GM23338 (cell line): ENCODE data around the gene C7orf25.

ENCODE experiments used
- CREB1 ChIP-seq: fragments of 250-450 bp; sonication (Bioruptor Pico); IDR thresholded peaks from 2 replicates; pipeline ENCODE4 v1.5.0; 2020; ENCODE audit warnings: low read depth, mild to moderate bottlenecking, moderate library complexity
- EZH2 ChIP-seq: fragments of 200-600 bp; sonication (generic); IDR thresholded peaks from one replicate; pipeline ENCODE4 v1.8.0; 2017; ENCODE audit warnings: antibody characterized with exemption, mild to moderate bottlenecking, low read depth; ENCODE audit not compliant: unreplicated experiment
- EZH2phosphoT487 ChIP-seq: fragments of 200-600 bp; sonication (generic); IDR thresholded peaks from one replicate; pipeline ENCODE4 v1.8.1; 2018; ENCODE audit warnings: antibody characterized with exemption; ENCODE audit not compliant: unreplicated experiment
- JUNB ChIP-seq: IDR thresholded peaks from one replicate; pipeline ENCODE4 v1.6.1; 2016; ENCODE audit warnings: antibody characterized with exemption; ENCODE audit not compliant: unreplicated experiment
- POLR2AphosphoS5 ChIP-seq: IDR thresholded peaks from 2 replicates; pipeline ENCODE4 v1.6.1; 2016; ENCODE audit warnings: antibody characterized with exemption, low read depth
- STAT1 ChIP-seq: IDR thresholded peaks from one replicate; pipeline ENCODE4 v1.6.1; 2016; ENCODE audit warnings: antibody characterized with exemption; ENCODE audit not compliant: unreplicated experiment
- ZNF114 ChIP-seq: fragments of 250-450 bp; sonication (Bioruptor Pico); IDR thresholded peaks from 2 replicates; pipeline ENCODE4 v1.5.0; 2020; ENCODE audit warnings: mild to moderate bottlenecking, moderate library complexity
- ZNF331 ChIP-seq: fragments of 250-450 bp; sonication (Bioruptor Pico); IDR thresholded peaks from 2 replicates; pipeline ENCODE4 v1.5.0; 2020; ENCODE audit warnings: low read depth, mild to moderate bottlenecking, moderate library complexity
- TF ChIP-seq, protein P1 (sequence below): IDR thresholded peaks from one replicate; pipeline ENCODE4 v1.6.1; 2018; ENCODE audit warnings: antibody characterized with exemption; ENCODE audit not compliant: unreplicated experiment
- TF ChIP-seq, protein P2 (sequence below), 2 experiments: fragments of 200-600 bp in 1 of 2; sonication (generic) in 1 of 2; conservative IDR thresholded peaks; 2 replicates each; pipeline versions ENCODE4 v1.5.1 to v1.6.1; 2016 to 2017; ENCODE audit warnings: antibody characterized with exemption in 2 of 2, low read depth in 2 of 2, mild to moderate bottlenecking in 2 of 2, moderate library complexity in 1 of 2
- TF ChIP-seq, protein P3 (sequence below): IDR thresholded peaks from 2 replicates; pipeline ENCODE4 v1.6.1; 2016; ENCODE audit warnings: antibody characterized with exemption
- TF ChIP-seq, protein P4 (sequence below): fragments of 250-450 bp; sonication (Bioruptor Pico); IDR thresholded peaks from 2 replicates; pipeline ENCODE4 v1.5.0; 2020; ENCODE audit warnings: mild to moderate bottlenecking, moderate library complexity

DNA sequence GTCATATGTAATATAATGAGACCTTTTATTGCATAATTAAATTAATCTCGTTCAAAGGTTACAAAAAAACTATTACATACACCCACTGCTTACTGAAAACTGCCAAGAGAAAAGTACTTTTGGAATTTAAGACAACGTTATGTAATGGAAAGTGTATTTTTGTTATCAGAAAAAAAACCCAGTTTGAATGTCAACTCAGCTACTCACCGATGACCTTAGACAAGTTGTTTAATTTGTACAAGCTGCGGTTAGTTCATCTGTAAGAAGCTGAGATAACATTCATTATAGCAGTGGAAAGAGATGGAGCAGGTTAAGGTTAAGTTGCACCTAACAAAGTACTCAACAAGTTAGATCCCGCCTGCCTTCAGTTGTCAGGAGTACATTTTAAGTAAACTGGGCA is 19.0 kb upstream of the C7orf25 start:
- TF ChIP-seq EZH2 (no peak), JUNB (no peak), POLR2AphosphoS5 (no peak), CREB1 (no peak), EZH2phosphoT487 (no peak), ZNF331 (CRISPR knock-in tag) (no peak), STAT1 (no peak), ZNF114 (no peak)
- TF ChIP-seq, protein P1, sequence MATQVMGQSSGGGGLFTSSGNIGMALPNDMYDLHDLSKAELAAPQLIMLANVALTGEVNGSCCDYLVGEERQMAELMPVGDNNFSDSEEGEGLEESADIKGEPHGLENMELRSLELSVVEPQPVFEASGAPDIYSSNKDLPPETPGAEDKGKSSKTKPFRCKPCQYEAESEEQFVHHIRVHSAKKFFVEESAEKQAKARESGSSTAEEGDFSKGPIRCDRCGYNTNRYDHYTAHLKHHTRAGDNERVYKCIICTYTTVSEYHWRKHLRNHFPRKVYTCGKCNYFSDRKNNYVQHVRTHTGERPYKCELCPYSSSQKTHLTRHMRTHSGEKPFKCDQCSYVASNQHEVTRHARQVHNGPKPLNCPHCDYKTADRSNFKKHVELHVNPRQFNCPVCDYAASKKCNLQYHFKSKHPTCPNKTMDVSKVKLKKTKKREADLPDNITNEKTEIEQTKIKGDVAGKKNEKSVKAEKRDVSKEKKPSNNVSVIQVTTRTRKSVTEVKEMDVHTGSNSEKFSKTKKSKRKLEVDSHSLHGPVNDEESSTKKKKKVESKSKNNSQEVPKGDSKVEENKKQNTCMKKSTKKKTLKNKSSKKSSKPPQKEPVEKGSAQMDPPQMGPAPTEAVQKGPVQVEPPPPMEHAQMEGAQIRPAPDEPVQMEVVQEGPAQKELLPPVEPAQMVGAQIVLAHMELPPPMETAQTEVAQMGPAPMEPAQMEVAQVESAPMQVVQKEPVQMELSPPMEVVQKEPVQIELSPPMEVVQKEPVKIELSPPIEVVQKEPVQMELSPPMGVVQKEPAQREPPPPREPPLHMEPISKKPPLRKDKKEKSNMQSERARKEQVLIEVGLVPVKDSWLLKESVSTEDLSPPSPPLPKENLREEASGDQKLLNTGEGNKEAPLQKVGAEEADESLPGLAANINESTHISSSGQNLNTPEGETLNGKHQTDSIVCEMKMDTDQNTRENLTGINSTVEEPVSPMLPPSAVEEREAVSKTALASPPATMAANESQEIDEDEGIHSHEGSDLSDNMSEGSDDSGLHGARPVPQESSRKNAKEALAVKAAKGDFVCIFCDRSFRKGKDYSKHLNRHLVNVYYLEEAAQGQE = no peak
- TF ChIP-seq, protein P2, sequence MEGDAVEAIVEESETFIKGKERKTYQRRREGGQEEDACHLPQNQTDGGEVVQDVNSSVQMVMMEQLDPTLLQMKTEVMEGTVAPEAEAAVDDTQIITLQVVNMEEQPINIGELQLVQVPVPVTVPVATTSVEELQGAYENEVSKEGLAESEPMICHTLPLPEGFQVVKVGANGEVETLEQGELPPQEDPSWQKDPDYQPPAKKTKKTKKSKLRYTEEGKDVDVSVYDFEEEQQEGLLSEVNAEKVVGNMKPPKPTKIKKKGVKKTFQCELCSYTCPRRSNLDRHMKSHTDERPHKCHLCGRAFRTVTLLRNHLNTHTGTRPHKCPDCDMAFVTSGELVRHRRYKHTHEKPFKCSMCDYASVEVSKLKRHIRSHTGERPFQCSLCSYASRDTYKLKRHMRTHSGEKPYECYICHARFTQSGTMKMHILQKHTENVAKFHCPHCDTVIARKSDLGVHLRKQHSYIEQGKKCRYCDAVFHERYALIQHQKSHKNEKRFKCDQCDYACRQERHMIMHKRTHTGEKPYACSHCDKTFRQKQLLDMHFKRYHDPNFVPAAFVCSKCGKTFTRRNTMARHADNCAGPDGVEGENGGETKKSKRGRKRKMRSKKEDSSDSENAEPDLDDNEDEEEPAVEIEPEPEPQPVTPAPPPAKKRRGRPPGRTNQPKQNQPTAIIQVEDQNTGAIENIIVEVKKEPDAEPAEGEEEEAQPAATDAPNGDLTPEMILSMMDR (conservative IDR thresholded peaks at IDR 0.05; ENCODE audit: low read depth in 2 of 2) = no peak
- TF ChIP-seq, protein P3, sequence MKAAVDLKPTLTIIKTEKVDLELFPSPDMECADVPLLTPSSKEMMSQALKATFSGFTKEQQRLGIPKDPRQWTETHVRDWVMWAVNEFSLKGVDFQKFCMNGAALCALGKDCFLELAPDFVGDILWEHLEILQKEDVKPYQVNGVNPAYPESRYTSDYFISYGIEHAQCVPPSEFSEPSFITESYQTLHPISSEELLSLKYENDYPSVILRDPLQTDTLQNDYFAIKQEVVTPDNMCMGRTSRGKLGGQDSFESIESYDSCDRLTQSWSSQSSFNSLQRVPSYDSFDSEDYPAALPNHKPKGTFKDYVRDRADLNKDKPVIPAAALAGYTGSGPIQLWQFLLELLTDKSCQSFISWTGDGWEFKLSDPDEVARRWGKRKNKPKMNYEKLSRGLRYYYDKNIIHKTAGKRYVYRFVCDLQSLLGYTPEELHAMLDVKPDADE = no peak
- TF ChIP-seq, protein P4, sequence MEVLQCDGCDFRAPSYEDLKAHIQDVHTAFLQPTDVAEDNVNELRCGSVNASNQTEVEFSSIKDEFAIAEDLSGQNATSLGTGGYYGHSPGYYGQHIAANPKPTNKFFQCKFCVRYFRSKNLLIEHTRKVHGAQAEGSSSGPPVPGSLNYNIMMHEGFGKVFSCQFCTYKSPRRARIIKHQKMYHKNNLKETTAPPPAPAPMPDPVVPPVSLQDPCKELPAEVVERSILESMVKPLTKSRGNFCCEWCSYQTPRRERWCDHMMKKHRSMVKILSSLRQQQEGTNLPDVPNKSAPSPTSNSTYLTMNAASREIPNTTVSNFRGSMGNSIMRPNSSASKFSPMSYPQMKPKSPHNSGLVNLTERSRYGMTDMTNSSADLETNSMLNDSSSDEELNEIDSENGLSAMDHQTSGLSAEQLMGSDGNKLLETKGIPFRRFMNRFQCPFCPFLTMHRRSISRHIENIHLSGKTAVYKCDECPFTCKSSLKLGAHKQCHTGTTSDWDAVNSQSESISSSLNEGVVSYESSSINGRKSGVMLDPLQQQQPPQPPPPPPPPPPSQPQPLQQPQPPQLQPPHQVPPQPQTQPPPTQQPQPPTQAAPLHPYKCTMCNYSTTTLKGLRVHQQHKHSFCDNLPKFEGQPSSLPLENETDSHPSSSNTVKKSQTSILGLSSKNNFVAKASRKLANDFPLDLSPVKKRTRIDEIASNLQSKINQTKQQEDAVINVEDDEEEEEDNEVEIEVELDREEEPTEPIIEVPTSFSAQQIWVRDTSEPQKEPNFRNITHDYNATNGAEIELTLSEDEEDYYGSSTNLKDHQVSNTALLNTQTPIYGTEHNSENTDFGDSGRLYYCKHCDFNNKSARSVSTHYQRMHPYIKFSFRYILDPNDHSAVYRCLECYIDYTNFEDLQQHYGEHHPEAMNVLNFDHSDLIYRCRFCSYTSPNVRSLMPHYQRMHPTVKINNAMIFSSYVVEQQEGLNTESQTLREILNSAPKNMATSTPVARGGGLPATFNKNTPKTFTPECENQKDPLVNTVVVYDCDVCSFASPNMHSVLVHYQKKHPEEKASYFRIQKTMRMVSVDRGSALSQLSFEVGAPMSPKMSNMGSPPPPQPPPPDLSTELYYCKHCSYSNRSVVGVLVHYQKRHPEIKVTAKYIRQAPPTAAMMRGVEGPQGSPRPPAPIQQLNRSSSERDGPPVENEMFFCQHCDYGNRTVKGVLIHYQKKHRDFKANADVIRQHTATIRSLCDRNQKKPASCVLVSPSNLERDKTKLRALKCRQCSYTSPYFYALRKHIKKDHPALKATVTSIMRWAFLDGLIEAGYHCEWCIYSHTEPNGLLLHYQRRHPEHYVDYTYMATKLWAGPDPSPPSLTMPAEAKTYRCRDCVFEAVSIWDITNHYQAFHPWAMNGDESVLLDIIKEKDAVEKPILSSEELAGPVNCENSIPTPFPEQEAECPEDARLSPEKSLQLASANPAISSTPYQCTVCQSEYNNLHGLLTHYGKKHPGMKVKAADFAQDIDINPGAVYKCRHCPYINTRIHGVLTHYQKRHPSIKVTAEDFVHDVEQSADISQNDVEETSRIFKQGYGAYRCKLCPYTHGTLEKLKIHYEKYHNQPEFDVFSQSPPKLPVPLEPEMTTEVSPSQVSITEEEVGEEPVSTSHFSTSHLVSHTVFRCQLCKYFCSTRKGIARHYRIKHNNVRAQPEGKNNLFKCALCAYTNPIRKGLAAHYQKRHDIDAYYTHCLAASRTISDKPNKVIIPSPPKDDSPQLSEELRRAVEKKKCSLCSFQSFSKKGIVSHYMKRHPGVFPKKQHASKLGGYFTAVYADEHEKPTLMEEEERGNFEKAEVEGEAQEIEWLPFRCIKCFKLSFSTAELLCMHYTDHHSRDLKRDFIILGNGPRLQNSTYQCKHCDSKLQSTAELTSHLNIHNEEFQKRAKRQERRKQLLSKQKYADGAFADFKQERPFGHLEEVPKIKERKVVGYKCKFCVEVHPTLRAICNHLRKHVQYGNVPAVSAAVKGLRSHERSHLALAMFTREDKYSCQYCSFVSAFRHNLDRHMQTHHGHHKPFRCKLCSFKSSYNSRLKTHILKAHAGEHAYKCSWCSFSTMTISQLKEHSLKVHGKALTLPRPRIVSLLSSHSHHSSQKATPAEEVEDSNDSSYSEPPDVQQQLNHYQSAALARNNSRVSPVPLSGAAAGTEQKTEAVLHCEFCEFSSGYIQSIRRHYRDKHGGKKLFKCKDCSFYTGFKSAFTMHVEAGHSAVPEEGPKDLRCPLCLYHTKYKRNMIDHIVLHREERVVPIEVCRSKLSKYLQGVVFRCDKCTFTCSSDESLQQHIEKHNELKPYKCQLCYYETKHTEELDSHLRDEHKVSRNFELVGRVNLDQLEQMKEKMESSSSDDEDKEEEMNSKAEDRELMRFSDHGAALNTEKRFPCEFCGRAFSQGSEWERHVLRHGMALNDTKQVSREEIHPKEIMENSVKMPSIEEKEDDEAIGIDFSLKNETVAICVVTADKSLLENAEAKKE (CRISPR knock-in tag) = no peak
